Peyer's patch (tissue), 4 donors: ENCODE results near the gene AGAP1. TPM values are rescaled to one million over a fixed set of nuclear protein-coding genes. Genes with fewer than 3 reads are reported as not detected.

ENCODE experiments used
- DNase-seq, 3 donors: peaks; one replicate each; pipeline ENCODE4 v3.0.0-alpha.2; 2017 to 2019
- H3K27ac ChIP-seq, 4 donors: fragments of 200-600 bp; sonication (generic); one replicate each; pipeline ENCODE4 v1.5.1; 2016 to 2019
- H3K27me3 ChIP-seq, 2 donors: fragments of 200-600 bp; sonication (generic); one replicate each; pipeline ENCODE4 v1.5.1; 2019
- H3K36me3 ChIP-seq, 3 donors: fragments of 200-600 bp; sonication (generic); one replicate each; pipeline ENCODE4 v1.5.1; 2016 to 2019
- H3K4me1 ChIP-seq, 4 donors: fragments of 200-600 bp; sonication (generic); one replicate each; pipeline ENCODE4 v1.5.1; 2016 to 2019
- H3K4me3 ChIP-seq, 4 donors: fragments of 200-600 bp; sonication (generic); 1 replicate in 3 of 4; 2 replicates in 1 of 4; pipeline ENCODE4 v1.5.1; 2016 to 2019; ENCODE audit warnings: mild to moderate bottlenecking in 1 of 4
- H3K9me3 ChIP-seq, 4 donors: fragments of 200-600 bp; sonication (generic); one replicate each; pipeline ENCODE4 v1.5.1; 2016 to 2019; ENCODE audit warnings: mild to moderate bottlenecking in 1 of 4
- POLR2A ChIP-seq, 2 donors: fragments of 450-650 bp; IDR thresholded peaks; one replicate each; pipeline ENCODE4 v1.5.1; 2017; ENCODE audit warnings: antibody characterized with exemption in 2 of 2, mild to moderate bottlenecking in 2 of 2, moderate library complexity in 2 of 2
- total RNA-seq, 4 donors: library from RNA; depleted of rRNA; stranded (reverse); fragments of >200 nt; gene quantifications; one replicate each; pipeline ENCODE4 v1.1.0, GENCODE V29; 2016
- TF ChIP-seq, protein P1 (sequence below), 6 experiments: fragments of 450-650 bp in 4 of 6; fragments of 200-600 bp in 2 of 6; sonication (generic) in 1 of 6; IDR thresholded peaks; one replicate each; pipeline ENCODE4 v1.5.1; 2017 to 2019; ENCODE audit warnings: antibody characterized with exemption in 6 of 6, mild to moderate bottlenecking in 3 of 6, moderate library complexity in 1 of 6

Gene AGAP1
- total RNA-seq, 4 donors from 2014 or later = 55.7 to 79.1 (median 66.9) TPM

DNA sequence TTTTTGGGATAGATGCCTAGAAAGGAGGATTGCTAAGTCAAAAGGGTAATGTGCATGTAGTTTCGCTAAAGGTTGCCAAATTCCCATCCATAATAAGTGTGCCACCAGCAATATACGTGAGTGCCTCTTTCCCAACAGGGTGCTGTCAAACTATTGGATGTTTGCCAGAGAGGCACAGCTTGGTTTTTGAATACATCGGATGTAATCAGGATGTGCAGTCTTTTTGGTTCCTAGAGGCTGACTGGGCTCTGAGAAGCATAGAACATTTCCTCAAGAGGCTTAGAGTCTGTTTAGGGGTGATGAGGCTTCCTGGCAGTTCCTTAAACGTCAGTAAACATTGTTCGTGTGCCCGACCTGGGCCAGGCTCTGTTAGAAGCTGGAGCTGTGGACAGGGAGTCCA is 28.0 kb downstream of the AGAP1 start:
- peak in 1 of 3 donors; percentile 19 for DNase-seq
- no peak overlapping the region for H3K27ac ChIP-seq

GRCh38 chr2:235523021-235523420 is 29.2 kb downstream of the AGAP1 start:
- Histone ChIP-seq H3K36me3 (no peaks in the 10 kb centered on the region), H3K9me3 (no peaks in the 10 kb centered on the region), H3K4me3 (no peak overlapping the region), H3K27me3 (no peaks in the 10 kb centered on the region), H3K4me1 (peaks cover 0 to 9% (median 0%) of the 10 kb centered on the region in 4 donors), H3K27ac (no peak overlapping the region)
- no peak for TF ChIP-seq POLR2A (IDR thresholded peaks at IDR 0.05)
- TF ChIP-seq, protein P1, sequence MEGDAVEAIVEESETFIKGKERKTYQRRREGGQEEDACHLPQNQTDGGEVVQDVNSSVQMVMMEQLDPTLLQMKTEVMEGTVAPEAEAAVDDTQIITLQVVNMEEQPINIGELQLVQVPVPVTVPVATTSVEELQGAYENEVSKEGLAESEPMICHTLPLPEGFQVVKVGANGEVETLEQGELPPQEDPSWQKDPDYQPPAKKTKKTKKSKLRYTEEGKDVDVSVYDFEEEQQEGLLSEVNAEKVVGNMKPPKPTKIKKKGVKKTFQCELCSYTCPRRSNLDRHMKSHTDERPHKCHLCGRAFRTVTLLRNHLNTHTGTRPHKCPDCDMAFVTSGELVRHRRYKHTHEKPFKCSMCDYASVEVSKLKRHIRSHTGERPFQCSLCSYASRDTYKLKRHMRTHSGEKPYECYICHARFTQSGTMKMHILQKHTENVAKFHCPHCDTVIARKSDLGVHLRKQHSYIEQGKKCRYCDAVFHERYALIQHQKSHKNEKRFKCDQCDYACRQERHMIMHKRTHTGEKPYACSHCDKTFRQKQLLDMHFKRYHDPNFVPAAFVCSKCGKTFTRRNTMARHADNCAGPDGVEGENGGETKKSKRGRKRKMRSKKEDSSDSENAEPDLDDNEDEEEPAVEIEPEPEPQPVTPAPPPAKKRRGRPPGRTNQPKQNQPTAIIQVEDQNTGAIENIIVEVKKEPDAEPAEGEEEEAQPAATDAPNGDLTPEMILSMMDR (IDR thresholded peaks at IDR 0.05) = no peak
- no peak for DNase-seq

More for the DNA sequence above, 28.0 kb downstream of the AGAP1 start:
- H3K9me3 ChIP-seq = no peaks in the 10 kb centered on the region
- no peaks in the 10 kb centered on the region for H3K36me3 ChIP-seq
- peaks cover 0 to 12% (median 0%) of the 10 kb centered on the region in 4 donors for H3K4me1 ChIP-seq
- no peak overlapping the region for H3K4me3 ChIP-seq
- no peaks in the 10 kb centered on the region for H3K27me3 ChIP-seq
- TF ChIP-seq POLR2A (IDR thresholded peaks at IDR 0.05) = no peak
- TF ChIP-seq, protein P1 (IDR thresholded peaks at IDR 0.05) = no peak

- TF ChIP-seq, protein P1 (IDR thresholded peaks at IDR 0.05) = no peak
- no peak for TF ChIP-seq POLR2A (IDR thresholded peaks at IDR 0.05)
Measured at GRCh38 chr2:235523486-235524150, 29.8 kb downstream of the AGAP1 start.

GRCh38 chr2:235526166-235526565 is 32.3 kb downstream of the AGAP1 start:
- Histone ChIP-seq H3K27ac (no peak overlapping the region), H3K27me3 (no peaks in the 10 kb centered on the region), H3K36me3 (no peaks in the 10 kb centered on the region), H3K9me3 (no peaks in the 10 kb centered on the region), H3K4me1 (no peaks in the 10 kb centered on the region), H3K4me3 (no peak overlapping the region)
- no peak for TF ChIP-seq POLR2A (IDR thresholded peaks at IDR 0.05)
- TF ChIP-seq, protein P1 (IDR thresholded peaks at IDR 0.05) = no peak
- no peak for DNase-seq

More at GRCh38 chr2:235523486-235524150, 29.8 kb downstream of the AGAP1 start:
- Histone ChIP-seq H3K27me3 (no peaks in the 10 kb centered on the region), H3K4me3 (no peak overlapping the region), H3K27ac (no peak overlapping the region), H3K36me3 (no peaks in the 10 kb centered on the region), H3K9me3 (no peaks in the 10 kb centered on the region), H3K4me1 (peaks cover 0 to 3% (median 0%) of the 10 kb centered on the region in 4 donors)
- peak in 1 of 3 donors; percentile 37 for DNase-seq

DNA sequence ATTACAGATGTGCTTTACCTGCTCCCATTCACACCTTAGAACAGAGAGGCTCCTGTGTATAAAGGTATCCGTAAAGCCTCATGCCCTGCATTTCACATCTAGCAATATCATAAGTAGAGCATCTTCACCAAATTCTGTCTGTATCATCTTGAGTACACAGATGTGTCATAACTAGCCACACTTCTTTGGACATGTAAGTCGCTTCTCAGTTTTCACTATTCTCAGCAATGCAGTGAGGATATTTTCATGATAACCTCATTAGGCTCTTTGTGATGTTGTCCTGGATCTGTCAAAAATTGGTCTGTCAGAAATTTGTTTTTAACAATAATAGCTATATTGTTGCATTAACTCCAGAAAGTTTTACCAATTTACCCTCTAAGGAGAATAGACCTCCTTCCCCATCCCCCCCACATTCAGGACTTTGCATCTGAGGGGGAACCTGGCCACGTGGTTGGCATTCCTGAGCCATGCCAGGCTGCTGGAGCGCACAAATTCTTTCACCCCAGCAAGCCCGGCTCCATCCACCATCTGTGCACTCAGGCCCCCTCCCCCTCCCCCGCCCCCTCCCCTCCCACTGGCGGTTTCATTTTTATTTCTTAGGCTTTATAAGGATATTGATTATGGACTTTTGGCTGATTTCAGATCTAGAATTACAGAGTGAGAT is 34.1 kb downstream of the AGAP1 start:
- Histone ChIP-seq H3K36me3 (no peaks in the 10 kb centered on the region), H3K4me3 (no peak overlapping the region), H3K4me1 (no peaks in the 10 kb centered on the region), H3K9me3 (no peaks in the 10 kb centered on the region), H3K27me3 (no peaks in the 10 kb centered on the region), H3K27ac (no peak overlapping the region)
- TF ChIP-seq, protein P1 (IDR thresholded peaks at IDR 0.05) = no peak
- no peak for TF ChIP-seq POLR2A (IDR thresholded peaks at IDR 0.05)
- DNase-seq = no peak
